ENCODE measurements around the gene MAPKAP1.

DNA sequence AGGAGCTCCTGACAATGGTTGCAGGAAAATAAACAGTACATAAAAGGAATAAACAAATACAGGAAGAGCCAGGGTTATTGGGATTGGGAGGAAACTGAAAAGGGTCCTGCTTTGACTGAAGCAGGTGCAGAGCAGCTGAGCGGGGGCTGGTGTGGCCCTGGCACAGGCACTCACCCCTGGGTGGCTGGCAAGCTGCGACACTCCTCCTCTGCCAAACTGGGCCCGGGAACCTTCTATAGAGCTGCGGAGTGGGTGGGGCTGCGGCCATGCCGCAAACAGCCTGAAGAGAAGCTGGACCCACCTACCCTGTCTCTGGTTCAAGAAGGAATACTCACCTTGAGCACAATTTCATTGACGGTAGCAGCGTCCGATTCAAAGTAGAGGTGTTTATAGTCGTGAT, 262.8 kb downstream of the MAPKAP1 start:
- TF ChIP-seq, protein P1, sequence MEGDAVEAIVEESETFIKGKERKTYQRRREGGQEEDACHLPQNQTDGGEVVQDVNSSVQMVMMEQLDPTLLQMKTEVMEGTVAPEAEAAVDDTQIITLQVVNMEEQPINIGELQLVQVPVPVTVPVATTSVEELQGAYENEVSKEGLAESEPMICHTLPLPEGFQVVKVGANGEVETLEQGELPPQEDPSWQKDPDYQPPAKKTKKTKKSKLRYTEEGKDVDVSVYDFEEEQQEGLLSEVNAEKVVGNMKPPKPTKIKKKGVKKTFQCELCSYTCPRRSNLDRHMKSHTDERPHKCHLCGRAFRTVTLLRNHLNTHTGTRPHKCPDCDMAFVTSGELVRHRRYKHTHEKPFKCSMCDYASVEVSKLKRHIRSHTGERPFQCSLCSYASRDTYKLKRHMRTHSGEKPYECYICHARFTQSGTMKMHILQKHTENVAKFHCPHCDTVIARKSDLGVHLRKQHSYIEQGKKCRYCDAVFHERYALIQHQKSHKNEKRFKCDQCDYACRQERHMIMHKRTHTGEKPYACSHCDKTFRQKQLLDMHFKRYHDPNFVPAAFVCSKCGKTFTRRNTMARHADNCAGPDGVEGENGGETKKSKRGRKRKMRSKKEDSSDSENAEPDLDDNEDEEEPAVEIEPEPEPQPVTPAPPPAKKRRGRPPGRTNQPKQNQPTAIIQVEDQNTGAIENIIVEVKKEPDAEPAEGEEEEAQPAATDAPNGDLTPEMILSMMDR (IDR thresholded peaks at IDR 0.05; ENCODE audit: low read depth, low read length): no peak
- TF ChIP-seq POLR2A (IDR thresholded peaks at IDR 0.05; ENCODE audit: extremely low read depth, insufficient read length): no peak

All from NB4 (cell line).